COLO668 (cell line): ENCODE results near the gene LRCH1.

Source experiments
- DNase-seq: peaks from one replicate; lab custom pipeline; 2025; ENCODE audit not compliant: unreplicated experiment; lab: John Stamatoyannopoulos, UW

LRCH1 gene

GRCh38 chr13:46592385-46592784 lies 39.4 kb downstream of the LRCH1 start:
- no peak for DNase-seq

- DNase-seq = no peak
Measured at GRCh38 chr13:46593398-46593797, 40.4 kb downstream of the LRCH1 start.

- no peak for DNase-seq
Measured at GRCh38 chr13:46594374-46595078, 41.6 kb downstream of the LRCH1 start.

- DNase-seq = no peak
Measured at GRCh38 chr13:46595136-46595884, 42.3 kb downstream of the LRCH1 start.

GRCh38 chr13:46595885-46596275 lies 42.9 kb downstream of the LRCH1 start:
- DNase-seq = no peak

GRCh38 chr13:46596466-46596865 lies 43.5 kb downstream of the LRCH1 start:
- no peak for DNase-seq

- DNase-seq = no peak
Measured at GRCh38 chr13:46598140-46598819, 45.3 kb downstream of the LRCH1 start.

- no peak for DNase-seq
Measured at GRCh38 chr13:46598820-46599180, 45.8 kb downstream of the LRCH1 start.

GRCh38 chr13:46600943-46601311 lies 48.0 kb downstream of the LRCH1 start:
- no peak for DNase-seq

- no peak for DNase-seq
Measured at GRCh38 chr13:46602531-46602930, 49.6 kb downstream of the LRCH1 start.

- no peak for DNase-seq
Measured at GRCh38 chr13:46603165-46603603, 50.2 kb downstream of the LRCH1 start.

GRCh38 chr13:46604226-46604990 lies 51.4 kb downstream of the LRCH1 start:
- no peak for DNase-seq

GRCh38 chr13:46605076-46605824 lies 52.3 kb downstream of the LRCH1 start:
- no peak for DNase-seq

- no peak for DNase-seq
Measured at GRCh38 chr13:46605825-46606554, 53.0 kb downstream of the LRCH1 start.

GRCh38 chr13:46606970-46607369 lies 54.0 kb downstream of the LRCH1 start:
- DNase-seq = no peak

- DNase-seq = no peak
Measured at GRCh38 chr13:46607768-46608564, 55.0 kb downstream of the LRCH1 start.

GRCh38 chr13:46609052-46609451 lies 56.1 kb downstream of the LRCH1 start:
- DNase-seq = no peak

GRCh38 chr13:46609726-46610125 lies 56.8 kb downstream of the LRCH1 start:
- no peak for DNase-seq

GRCh38 chr13:46612267-46612666 lies 59.3 kb downstream of the LRCH1 start:
- DNase-seq = no peak
